Measurements from ENCODE around the gene CCDC116. TPM values are rescaled to one million over a fixed set of nuclear protein-coding genes. Genes with fewer than 3 reads are reported as not detected.
"Not testable (repeated sequence)": the region's sequence is repeated elsewhere in the genome, so short reads cannot be mapped to it uniquely, and the experiment has no call there.

Gene CCDC116
- total RNA-seq, 2 donors from 2014 or later = 2.0 to 2.5 TPM

GRCh38 chr22:21642584-21643448 lies 10.3 kb downstream of the CCDC116 start:
- DNase-seq (ENCODE audit: low spot score) (peak; percentile 80), ATAC-seq (peak in 1 of 2 donors; percentile 6)
- Mint-ChIP-seq H3K27me3 (no peaks in the 10 kb centered on the region), H3K4me1 (ENCODE audit: low read depth in 2 of 2) (peaks cover 26 to 32% of the 10 kb centered on the region in 2 donors), H3K36me3 (peaks cover 15% of the 10 kb centered on the region), H3K9me3 (no peaks in the 10 kb centered on the region), H3K4me3 (peak overlapping the region; percentile 98), H3K27ac (peak overlapping the region; percentile 79 to 88)

GRCh38 chr22:21643533-21644357 lies 11.2 kb downstream of the CCDC116 start:
- Mint-ChIP-seq H3K4me1 (ENCODE audit: low read depth in 2 of 2) (peaks cover 26 to 32% of the 10 kb centered on the region in 2 donors), H3K9me3 (no peaks in the 10 kb centered on the region), H3K27me3 (no peaks in the 10 kb centered on the region), H3K36me3 (peaks cover 15% of the 10 kb centered on the region), H3K27ac (peak overlapping the region; percentile 79 to 88), H3K4me3 (peak overlapping the region; percentile 98)
- no peak for ATAC-seq
- peak; percentile 20 for DNase-seq (ENCODE audit: low spot score)

GRCh38 chr22:21645513-21645912 lies 13.0 kb downstream of the CCDC116 start:
- H3K27ac Mint-ChIP-seq; H3K27me3 Mint-ChIP-seq; DNase-seq (ENCODE audit: low spot score); H3K9me3 Mint-ChIP-seq; ATAC-seq; H3K4me3 Mint-ChIP-seq: not testable (repeated sequence)
- Mint-ChIP-seq H3K4me1 (ENCODE audit: low read depth in 2 of 2) (peaks cover 27 to 36% of the 10 kb centered on the region in 2 donors), H3K36me3 (peaks cover 15% of the 10 kb centered on the region)

- Mint-ChIP-seq H3K4me3 (peak overlapping the region; percentile 4), H3K4me1 (ENCODE audit: low read depth in 2 of 2) (peaks cover 38 to 40% of the 10 kb centered on the region in 2 donors), H3K27me3 (no peaks in the 10 kb centered on the region), H3K36me3 (peaks cover 15% of the 10 kb centered on the region), H3K9me3 (no peaks in the 10 kb centered on the region), H3K27ac (peak overlapping the region in 1 of 2 donors; percentile 6)
- DNase-seq (ENCODE audit: low spot score) (peak; percentile 75), ATAC-seq (no peak)
Measured at GRCh38 chr22:21646608-21647590, 14.3 kb downstream of the CCDC116 start.

- peaks cover 8% of the 10 kb centered on the region for H3K36me3 Mint-ChIP-seq
- no peaks in the 10 kb centered on the region for H3K9me3 Mint-ChIP-seq
- peak overlapping the region; percentile 0 for H3K4me3 Mint-ChIP-seq
- peaks cover 25 to 31% of the 10 kb centered on the region in 2 donors for H3K4me1 Mint-ChIP-seq (ENCODE audit: low read depth in 2 of 2)
- no peaks in the 10 kb centered on the region for H3K27me3 Mint-ChIP-seq
- ATAC-seq (no peak), DNase-seq (ENCODE audit: low spot score) (no peak)
- peak overlapping the region in 1 of 2 donors; percentile 71 for H3K27ac Mint-ChIP-seq
Measured at GRCh38 chr22:21650280-21650679, 17.7 kb downstream of the CCDC116 start.

- peaks cover 25 to 31% of the 10 kb centered on the region in 2 donors for H3K4me1 Mint-ChIP-seq (ENCODE audit: low read depth in 2 of 2)
- peaks cover 8% of the 10 kb centered on the region for H3K36me3 Mint-ChIP-seq
- H3K9me3 Mint-ChIP-seq = no peaks in the 10 kb centered on the region
- peak; percentile 34 for DNase-seq (ENCODE audit: low spot score)
- peak overlapping the region; percentile 71 to 87 for H3K27ac Mint-ChIP-seq
- no peak for ATAC-seq
- no peaks in the 10 kb centered on the region for H3K27me3 Mint-ChIP-seq
- peak overlapping the region; percentile 82 for H3K4me3 Mint-ChIP-seq
Measured at GRCh38 chr22:21650823-21651520, 18.4 kb downstream of the CCDC116 start.

GRCh38 chr22:21651521-21652009 lies 19.0 kb downstream of the CCDC116 start:
- Mint-ChIP-seq H3K27ac (peak overlapping the region; percentile 71 to 87), H3K36me3 (peaks cover 5% of the 10 kb centered on the region), H3K4me1 (ENCODE audit: low read depth in 2 of 2) (peaks cover 27 to 31% of the 10 kb centered on the region in 2 donors), H3K4me3 (peak overlapping the region; percentile 82), H3K9me3 (no peaks in the 10 kb centered on the region), H3K27me3 (no peaks in the 10 kb centered on the region)
- peak; percentile 43 to 69 for ATAC-seq
- DNase-seq (ENCODE audit: low spot score) = no peak

GRCh38 chr22:21652010-21652546 lies 19.5 kb downstream of the CCDC116 start:
- Mint-ChIP-seq H3K36me3 (no peaks in the 10 kb centered on the region), H3K4me3 (peak overlapping the region; percentile 82), H3K9me3 (no peaks in the 10 kb centered on the region), H3K27me3 (no peaks in the 10 kb centered on the region), H3K4me1 (ENCODE audit: low read depth in 2 of 2) (peaks cover 28 to 33% of the 10 kb centered on the region in 2 donors), H3K27ac (peak overlapping the region; percentile 71 to 87)
- peak; percentile 91 for DNase-seq (ENCODE audit: low spot score)
- peak; percentile 98 for ATAC-seq

- Mint-ChIP-seq H3K27me3 (no peaks in the 10 kb centered on the region), H3K9me3 (no peaks in the 10 kb centered on the region), H3K4me1 (ENCODE audit: low read depth in 2 of 2) (peaks cover 29 to 34% of the 10 kb centered on the region in 2 donors), H3K27ac (peak overlapping the region; percentile 71 to 87), H3K4me3 (peak overlapping the region; percentile 82), H3K36me3 (no peaks in the 10 kb centered on the region)
- DNase-seq (ENCODE audit: low spot score) (peak; percentile 52), ATAC-seq (no peak)
Measured at GRCh38 chr22:21652547-21653545, 20.3 kb downstream of the CCDC116 start.

GRCh38 chr22:21657020-21657359 lies 24.4 kb downstream of the CCDC116 start:
- Mint-ChIP-seq H3K4me1 (ENCODE audit: low read depth in 2 of 2) (peaks cover 12 to 19% of the 10 kb centered on the region in 2 donors), H3K27me3 (no peaks in the 10 kb centered on the region), H3K27ac (peak overlapping the region; percentile 56 to 83), H3K4me3 (peak overlapping the region; percentile 83), H3K9me3 (no peaks in the 10 kb centered on the region), H3K36me3 (no peaks in the 10 kb centered on the region)
- ATAC-seq = no peak
- DNase-seq (ENCODE audit: low spot score) = no peak

- Mint-ChIP-seq H3K27ac (peak overlapping the region; percentile 56 to 83), H3K9me3 (no peaks in the 10 kb centered on the region), H3K4me1 (ENCODE audit: low read depth in 2 of 2) (peaks cover 12 to 16% of the 10 kb centered on the region in 2 donors), H3K36me3 (no peaks in the 10 kb centered on the region), H3K27me3 (no peaks in the 10 kb centered on the region), H3K4me3 (peak overlapping the region; percentile 83)
- DNase-seq (ENCODE audit: low spot score) = peak; percentile 93
- peak; percentile 95 to 97 for ATAC-seq
Measured at GRCh38 chr22:21657360-21658032, 24.9 kb downstream of the CCDC116 start.

All from natural killer cell treated with Interleukin-12 subunit alpha and Interleukin-12 subunit beta and Interleukin-15 and Interleukin-18, amount 100 ng/mL, for 72 hours (primary cell).